HCT116 (cell line): ENCODE results near the gene PTPRCAP. TPM values are rescaled to one million over a fixed set of nuclear protein-coding genes. Genes with fewer than 3 reads are reported as not detected.

ENCODE experiments used
- ATAC-seq: fragments of 200-7000 bp; cut with Tn5 transposase; 2 replicates; pipeline ENCODE4 v1.9.1; 2020; ENCODE audit warnings: mild to moderate bottlenecking, moderate library complexity
- BruUV-seq: library from RNA; stranded (reverse); fragments of 400-500 nt; replicated peaks from 2 replicates; lab custom pipeline; 2021; lab: Mats Ljungman, UMichigan
- CTCF ChIA-PET: fragments of 300-600 bp; sonication (Branson Sonifier 250); formaldehyde crosslinking; loops from one replicate; lab custom pipeline; 2021; ENCODE audit warnings: antibody characterized with exemption; lab: Charles Lee
- POLR2A ChIA-PET: fragments of 300-600, 350-600 bp; sonication (Branson Sonifier 250); formaldehyde crosslinking; loops from one replicate; lab custom pipeline; 2021; ENCODE audit warnings: antibody characterized with exemption; lab: Charles Lee
- RAD21 ChIA-PET, 2 experiments: fragments of 300-600 bp; sonication (Branson Sonifier 250); formaldehyde crosslinking; loops; one replicate each; lab custom pipeline; 2023; ENCODE audit warnings: low total read pairs in 2 of 2; ENCODE audit not compliant: uncharacterized antibody in 2 of 2, unreplicated experiment in 2 of 2, low non-redundant PET in 1 of 2; lab: Charles Lee
- DNase-seq: peaks from one replicate; pipeline ENCODE4 v3.0.0-alpha.2; 2010; ENCODE audit warnings: low read depth, low spot score
- H2AFZ ChIP-seq: fragments of 200-600 bp; shearing (Covaris generic), sonication (generic); 2 replicates; pipeline ENCODE4 v1.6.1; 2017; ENCODE audit warnings: low read depth, mixed run types, mixed read lengths, antibody characterized with exemption, low read length; ENCODE audit not compliant: poor library complexity, severe bottlenecking
- H3K27ac ChIP-seq: 2 replicates; pipeline ENCODE4 v1.5.1; 2012; ENCODE audit warnings: low read depth, low read length
- H3K27me3 ChIP-seq: fragments of 200-600 bp; sonication (generic); 2 replicates; pipeline ENCODE4 v1.6.1; 2016; ENCODE audit warnings: mixed run types, low read length, mixed read lengths; ENCODE audit not compliant: insufficient read depth
- H3K36me3 ChIP-seq, 2 experiments: fragments of 200-500 bp in 1 of 2; fragments of 200-600 bp in 1 of 2; sonication (Bioruptor generic) in 1 of 2; sonication (generic) in 1 of 2; 2 replicates each; pipeline versions ENCODE4 v1.5.1 to v1.6.1; 2014 to 2016; ENCODE audit warnings: low read length in 2 of 2, inconsistent platforms in 1 of 2, mixed read lengths in 1 of 2, mixed run types in 1 of 2; ENCODE audit not compliant: insufficient read depth in 2 of 2, control insufficient read depth in 1 of 2
- H3K4me1 ChIP-seq, 2 experiments: fragments of 200-600 bp in 1 of 2; sonication (generic) in 1 of 2; 2 replicates each; pipeline versions ENCODE4 v1.5.1 to v1.6.1; 2012 to 2017; ENCODE audit warnings: low read length in 2 of 2, inconsistent platforms in 1 of 2, mild to moderate bottlenecking in 1 of 2, mixed read lengths in 1 of 2, mixed run types in 1 of 2, moderate library complexity in 1 of 2; ENCODE audit not compliant: insufficient read depth in 2 of 2, control insufficient read depth in 1 of 2
- H3K4me2 ChIP-seq: fragments of 200-600 bp; sonication (generic); 2 replicates; pipeline ENCODE4 v1.6.1; 2017; ENCODE audit warnings: mixed run types, low read length, mixed read lengths
- H3K4me3 ChIP-seq, 2 experiments: fragments of 200-600 bp in 1 of 2; sonication (generic) in 1 of 2; replicated peaks in 1 of 2; 2 replicates each; pipeline ENCODE4 v1.5.1; 2011 to 2016; ENCODE audit warnings: low read length in 2 of 2, control low read depth in 1 of 2, low read depth in 1 of 2, mild to moderate bottlenecking in 1 of 2, mixed read lengths in 1 of 2, mixed run types in 1 of 2
- H3K79me2 ChIP-seq: fragments of 200-600 bp; sonication (generic); 2 replicates; pipeline ENCODE4 v1.6.1; 2017; ENCODE audit warnings: mild to moderate bottlenecking, mixed run types, low read length, moderate library complexity, mixed read lengths; ENCODE audit not compliant: insufficient read depth
- H3K9ac ChIP-seq: fragments of 200-600 bp; sonication (generic); 2 replicates; pipeline ENCODE4 v1.6.1; 2016; ENCODE audit warnings: low read length, mixed read lengths
- H3K9me2 ChIP-seq: fragments of 200-600 bp; sonication (generic), shearing (Covaris generic); 2 replicates; pipeline ENCODE4 v1.6.1; 2017; ENCODE audit warnings: mixed run types, mild to moderate bottlenecking, moderate library complexity; ENCODE audit not compliant: insufficient read depth
- H3K9me3 ChIP-seq, 2 experiments: fragments of 200-500 bp in 1 of 2; fragments of 200-600 bp in 1 of 2; sonication (Bioruptor generic) in 1 of 2; sonication (generic) in 1 of 2; 2 replicates each; pipeline ENCODE4 v1.6.1; 2014 to 2017; ENCODE audit warnings: low read length in 2 of 2, mixed read lengths in 2 of 2, inconsistent platforms in 1 of 2, low read depth in 1 of 2, mild to moderate bottlenecking in 1 of 2, mixed run types in 1 of 2, moderate library complexity in 1 of 2; ENCODE audit not compliant: control insufficient read depth in 1 of 2, insufficient read depth in 1 of 2
- H4K20me1 ChIP-seq: fragments of 200-600 bp; sonication (generic), shearing (Covaris generic); 2 replicates; pipeline ENCODE4 v1.6.1; 2017; ENCODE audit warnings: mixed run types, mild to moderate bottlenecking, moderate library complexity; ENCODE audit not compliant: insufficient read depth
- ELF1 ChIP-seq: IDR thresholded peaks from 2 replicates; pipeline ENCODE4 v1.6.1; 2012; ENCODE audit warnings: low read depth, borderline replicate concordance
- EZH2 ChIP-seq: fragments of 200-600 bp; sonication (generic); IDR thresholded peaks from 2 replicates; pipeline ENCODE4 v1.6.1; 2017; ENCODE audit warnings: antibody characterized with exemption, mixed run types
- FOSL1 ChIP-seq: IDR thresholded peaks from 2 replicates; pipeline ENCODE4 v1.6.1; 2012; ENCODE audit warnings: low read depth
- POLR2A ChIP-seq: IDR thresholded peaks from 2 replicates; pipeline ENCODE4 v1.7.0; 2011; ENCODE audit warnings: borderline replicate concordance; ENCODE audit not compliant: insufficient read depth, insufficient read length; ENCODE audit errors: extremely low read depth
- SRF ChIP-seq: IDR thresholded peaks from 2 replicates; pipeline ENCODE4 v1.6.1; 2012; ENCODE audit warnings: low read depth
- TCF7L2 ChIP-seq: IDR thresholded peaks from 2 replicates; pipeline ENCODE4 v1.7.0; 2011; ENCODE audit warnings: borderline replicate concordance, inconsistent platforms; ENCODE audit not compliant: insufficient read depth, insufficient read length; ENCODE audit errors: extremely low read depth
- ZNF274 ChIP-seq: fragments of 200-500 bp; sonication (Bioruptor generic); IDR thresholded peaks from 2 replicates; pipeline ENCODE4 v1.6.1; 2014; ENCODE audit warnings: mild to moderate bottlenecking, low read depth, low read length, inconsistent platforms
- intact Hi-C: fragments of 100-400 bp; cut with micrococcal nuclease; formaldehyde crosslinking; loops from 2 replicates; pipeline ENCODE4 v1.10.0; 2022
- total RNA-seq: library from RNA; stranded (reverse); gene quantifications from one replicate; pipeline ENCODE4 v1.2.1, GENCODE V29; 2021; ENCODE audit not compliant: unreplicated experiment
- TF ChIP-seq, protein P1 (sequence below): IDR thresholded peaks from 2 replicates; pipeline ENCODE4 v1.6.1; 2012; ENCODE audit warnings: low read depth

PTPRCAP gene
- total RNA-seq, 1 experiment from 2014 or later, result 1.4 TPM

- Histone ChIP-seq H3K4me2 (no peak overlapping the region), H3K27me3 (no peaks in the 10 kb centered on the region), H4K20me1 (no peaks in the 10 kb centered on the region)
- CTCF ChIA-PET, result no interaction called here
- ATAC-seq, result no peak
- DNase-seq, result no peak
- RAD21 ChIA-PET, result no interaction called here
- TF ChIP-seq ZNF274 (no peak), POLR2A (no peak), TCF7L2 (no peak), SRF (no peak), FOSL1 (no peak), ELF1 (no peak), EZH2 (no peak)
- TF ChIP-seq, protein P1, sequence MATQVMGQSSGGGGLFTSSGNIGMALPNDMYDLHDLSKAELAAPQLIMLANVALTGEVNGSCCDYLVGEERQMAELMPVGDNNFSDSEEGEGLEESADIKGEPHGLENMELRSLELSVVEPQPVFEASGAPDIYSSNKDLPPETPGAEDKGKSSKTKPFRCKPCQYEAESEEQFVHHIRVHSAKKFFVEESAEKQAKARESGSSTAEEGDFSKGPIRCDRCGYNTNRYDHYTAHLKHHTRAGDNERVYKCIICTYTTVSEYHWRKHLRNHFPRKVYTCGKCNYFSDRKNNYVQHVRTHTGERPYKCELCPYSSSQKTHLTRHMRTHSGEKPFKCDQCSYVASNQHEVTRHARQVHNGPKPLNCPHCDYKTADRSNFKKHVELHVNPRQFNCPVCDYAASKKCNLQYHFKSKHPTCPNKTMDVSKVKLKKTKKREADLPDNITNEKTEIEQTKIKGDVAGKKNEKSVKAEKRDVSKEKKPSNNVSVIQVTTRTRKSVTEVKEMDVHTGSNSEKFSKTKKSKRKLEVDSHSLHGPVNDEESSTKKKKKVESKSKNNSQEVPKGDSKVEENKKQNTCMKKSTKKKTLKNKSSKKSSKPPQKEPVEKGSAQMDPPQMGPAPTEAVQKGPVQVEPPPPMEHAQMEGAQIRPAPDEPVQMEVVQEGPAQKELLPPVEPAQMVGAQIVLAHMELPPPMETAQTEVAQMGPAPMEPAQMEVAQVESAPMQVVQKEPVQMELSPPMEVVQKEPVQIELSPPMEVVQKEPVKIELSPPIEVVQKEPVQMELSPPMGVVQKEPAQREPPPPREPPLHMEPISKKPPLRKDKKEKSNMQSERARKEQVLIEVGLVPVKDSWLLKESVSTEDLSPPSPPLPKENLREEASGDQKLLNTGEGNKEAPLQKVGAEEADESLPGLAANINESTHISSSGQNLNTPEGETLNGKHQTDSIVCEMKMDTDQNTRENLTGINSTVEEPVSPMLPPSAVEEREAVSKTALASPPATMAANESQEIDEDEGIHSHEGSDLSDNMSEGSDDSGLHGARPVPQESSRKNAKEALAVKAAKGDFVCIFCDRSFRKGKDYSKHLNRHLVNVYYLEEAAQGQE, result no peak
- TF ChIP-seq, all 23 proteins: peak for 0
- Histone ChIP-seq H3K9me3 (no peaks in the 10 kb centered on the region), H3K36me3 (peaks cover 10 to 17% of the 10 kb centered on the region in 2 experiments; a peak in 3 of 4 replicates), H3K9ac (no peak overlapping the region), H3K9me2 (no peaks in the 10 kb centered on the region), H2AFZ (no peak overlapping the region), H3K4me1 (peaks cover 0 to 16% of the 10 kb centered on the region in 2 experiments; a peak in 3 of 4 replicates), H3K27ac (peak overlapping the region; percentile 1; the same call in 1 of the 2 replicates), H3K4me3 (no peak overlapping the region), H3K79me2 (peaks cover 7% of the 10 kb centered on the region; the same call in 1 of the 2 replicates)
- POLR2A ChIA-PET, result no interaction called here
- intact Hi-C loops, result no loop called here
- BruUV-seq, result no TSS peak
Observed at GRCh38 chr11:67435031-67435726, 2.3 kb downstream of the PTPRCAP start.
